Activated T-helper 1 cell treated with anti-CD3 and anti-CD28 coated beads, Interleukin-2, amount 50 U/mL, for 16 hours (primary cell): Measurements from ENCODE around the gene LYG2.
"Not testable (repeated sequence)": the region's sequence is repeated elsewhere in the genome, so short reads cannot be mapped to it uniquely, and the experiment has no call there.

Source experiments
- DNase-seq, 2 donors: peaks; one replicate each; pipeline ENCODE4 v3.0.0-alpha.2; 2020; ENCODE audit warnings: low read depth in 1 of 2, low spot score in 1 of 2

The LYG2 gene

DNA sequence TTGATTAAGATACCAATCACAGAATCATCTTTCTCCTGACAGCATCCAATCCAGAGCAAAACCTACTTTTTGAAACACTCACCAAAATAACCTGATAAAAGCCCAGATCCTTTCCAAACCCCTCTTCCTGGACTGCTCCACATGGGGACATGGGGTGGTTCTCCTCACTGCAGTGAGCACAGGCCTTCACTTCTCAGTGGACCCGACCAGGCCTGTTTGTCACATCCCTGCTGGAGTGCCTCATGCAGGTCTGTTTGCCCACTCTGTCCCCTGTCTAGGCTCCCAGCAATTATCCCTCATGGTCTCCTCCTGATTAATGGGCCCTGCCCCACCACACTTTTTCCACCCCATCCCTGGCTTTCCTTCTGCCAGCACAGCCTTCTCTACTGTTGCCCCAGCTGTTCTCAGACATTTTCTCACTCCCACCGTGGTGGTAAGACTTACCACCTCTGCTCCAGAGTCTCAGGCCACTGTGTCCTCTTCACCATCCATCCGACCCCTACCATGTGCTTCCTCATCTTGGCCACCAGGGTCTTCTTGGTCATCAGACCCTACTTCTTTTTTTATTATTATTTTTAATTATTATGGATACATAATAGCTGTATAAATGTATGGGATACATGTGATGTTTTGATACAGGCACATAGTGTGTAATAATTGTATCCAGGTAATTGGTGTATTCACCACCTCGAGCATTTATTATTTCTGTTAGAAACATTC, 53.3 kb downstream of the LYG2 start:
- no peak for DNase-seq

DNA sequence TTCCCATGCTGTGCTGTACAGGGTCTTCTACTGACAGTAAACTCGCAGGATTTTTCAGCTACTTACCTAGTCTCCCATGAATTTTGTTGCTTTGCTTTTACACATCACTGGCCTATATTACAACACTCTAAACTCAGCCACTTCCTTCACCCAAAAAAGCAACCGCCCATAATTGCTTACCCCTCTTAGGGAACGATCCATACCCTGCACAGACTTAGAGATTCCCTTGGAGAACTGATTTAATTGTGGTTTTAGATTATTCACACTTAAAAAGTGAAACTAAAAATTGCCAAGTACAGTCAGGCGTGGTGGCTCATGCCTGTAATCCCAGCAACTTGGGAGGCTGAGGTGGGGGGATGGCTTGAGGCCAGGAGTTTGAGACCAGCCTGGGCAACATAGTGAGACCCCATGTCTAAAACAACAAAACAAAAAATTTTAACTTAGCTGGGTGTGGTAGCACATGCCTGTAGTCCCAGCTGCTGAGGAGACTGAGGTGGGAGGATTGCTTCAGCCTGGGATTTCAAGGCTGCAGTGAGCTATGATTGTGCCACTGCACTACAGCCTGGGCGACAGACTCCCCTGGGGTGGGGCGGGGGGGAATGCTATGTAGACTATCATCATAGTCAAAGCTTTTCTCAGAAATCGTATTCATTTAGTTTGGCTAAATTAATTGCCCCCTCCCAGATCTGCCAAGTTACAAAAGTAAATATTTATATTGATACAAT, 55.2 kb downstream of the LYG2 start:
- DNase-seq = no peak

DNA sequence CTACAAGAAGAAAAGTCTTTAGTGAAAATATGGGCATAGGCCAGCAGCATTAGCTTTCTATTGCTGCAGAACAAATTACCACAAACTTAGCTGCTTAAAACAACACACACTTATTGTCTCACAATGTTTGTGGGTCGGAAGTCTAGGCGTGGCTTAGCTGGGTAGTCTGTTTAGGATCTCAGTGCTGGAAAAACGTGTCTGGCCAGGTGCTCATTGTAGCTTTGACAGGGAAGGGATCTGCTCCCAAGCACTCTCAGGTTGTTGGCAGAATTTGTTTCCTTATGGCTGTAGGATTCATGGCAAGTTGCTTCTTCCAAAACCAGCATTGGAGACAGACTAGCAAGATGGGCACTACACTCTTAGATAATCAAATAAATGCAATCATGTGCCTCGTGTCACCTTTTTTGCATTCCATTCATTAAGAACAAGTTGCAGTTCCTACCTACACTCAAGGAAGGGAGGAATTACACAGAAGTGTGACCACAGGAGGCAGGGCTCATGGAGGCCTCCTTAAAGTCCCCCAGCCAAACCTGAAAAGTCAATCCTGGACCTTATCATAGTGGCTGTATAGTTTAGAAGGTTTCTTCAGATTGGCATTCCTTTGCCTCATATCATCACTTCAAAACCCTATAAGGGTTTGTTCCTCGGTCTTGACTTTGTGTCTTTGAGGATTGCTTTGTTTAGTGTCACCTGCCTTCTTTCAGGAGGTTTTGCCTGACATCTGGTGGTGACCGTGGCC, 57.2 kb downstream of the LYG2 start:
- DNase-seq = no peak

- DNase-seq = not testable (repeated sequence)
These were observed 63.1 kb downstream of the LYG2 start for GRCh38 chr2:99192364-99192763.
